HEK293T (cell line): ENCODE data around the gene RPS19BP1.

Experiments used
- ARNT ChIP-seq: fragments of 450-650 bp; IDR thresholded peaks from 2 replicates; pipeline ENCODE4 v1.6.1; 2017; ENCODE audit warnings: mild to moderate bottlenecking
- BHLHE40 ChIP-seq: fragments of 450-650 bp; IDR thresholded peaks from 2 replicates; pipeline ENCODE4 v1.6.1; 2016; ENCODE audit warnings: mild to moderate bottlenecking, moderate library complexity, borderline replicate concordance
- FOXA1 ChIP-seq: fragments of 450-650 bp; IDR thresholded peaks from 2 replicates; pipeline ENCODE4 v1.6.1; 2016; ENCODE audit warnings: mild to moderate bottlenecking
- FOXK2 ChIP-seq: fragments of 450-650 bp; IDR thresholded peaks from 2 replicates; pipeline ENCODE4 v1.6.1; 2016; ENCODE audit warnings: mild to moderate bottlenecking
- HDGF ChIP-seq: fragments of 450-650 bp; IDR thresholded peaks from 2 replicates; pipeline ENCODE4 v1.6.1; 2017; ENCODE audit warnings: antibody characterized with exemption, borderline replicate concordance
- L3MBTL2 ChIP-seq: fragments of 450-650 bp; conservative IDR thresholded peaks from 2 replicates; pipeline ENCODE4 v1.6.1; 2016; ENCODE audit warnings: mild to moderate bottlenecking
- LEF1 ChIP-seq: fragments of 450-650 bp; IDR thresholded peaks from 2 replicates; pipeline ENCODE4 v1.6.1; 2017; ENCODE audit warnings: mild to moderate bottlenecking, borderline replicate concordance
- NFRKB ChIP-seq: fragments of 450-650 bp; IDR thresholded peaks from 2 replicates; pipeline ENCODE4 v1.6.1; 2016; ENCODE audit warnings: mild to moderate bottlenecking, moderate library complexity
- SP1 ChIP-seq: fragments of 450-650 bp; IDR thresholded peaks from 2 replicates; pipeline ENCODE4 v1.6.1; 2017
- SUZ12 ChIP-seq: fragments of 450-650 bp; IDR thresholded peaks from 2 replicates; pipeline ENCODE4 v1.6.1; 2016; ENCODE audit warnings: mild to moderate bottlenecking
- TARDBP ChIP-seq: fragments of 450-650 bp; IDR thresholded peaks from 2 replicates; pipeline ENCODE4 v1.6.1; 2016

DNA sequence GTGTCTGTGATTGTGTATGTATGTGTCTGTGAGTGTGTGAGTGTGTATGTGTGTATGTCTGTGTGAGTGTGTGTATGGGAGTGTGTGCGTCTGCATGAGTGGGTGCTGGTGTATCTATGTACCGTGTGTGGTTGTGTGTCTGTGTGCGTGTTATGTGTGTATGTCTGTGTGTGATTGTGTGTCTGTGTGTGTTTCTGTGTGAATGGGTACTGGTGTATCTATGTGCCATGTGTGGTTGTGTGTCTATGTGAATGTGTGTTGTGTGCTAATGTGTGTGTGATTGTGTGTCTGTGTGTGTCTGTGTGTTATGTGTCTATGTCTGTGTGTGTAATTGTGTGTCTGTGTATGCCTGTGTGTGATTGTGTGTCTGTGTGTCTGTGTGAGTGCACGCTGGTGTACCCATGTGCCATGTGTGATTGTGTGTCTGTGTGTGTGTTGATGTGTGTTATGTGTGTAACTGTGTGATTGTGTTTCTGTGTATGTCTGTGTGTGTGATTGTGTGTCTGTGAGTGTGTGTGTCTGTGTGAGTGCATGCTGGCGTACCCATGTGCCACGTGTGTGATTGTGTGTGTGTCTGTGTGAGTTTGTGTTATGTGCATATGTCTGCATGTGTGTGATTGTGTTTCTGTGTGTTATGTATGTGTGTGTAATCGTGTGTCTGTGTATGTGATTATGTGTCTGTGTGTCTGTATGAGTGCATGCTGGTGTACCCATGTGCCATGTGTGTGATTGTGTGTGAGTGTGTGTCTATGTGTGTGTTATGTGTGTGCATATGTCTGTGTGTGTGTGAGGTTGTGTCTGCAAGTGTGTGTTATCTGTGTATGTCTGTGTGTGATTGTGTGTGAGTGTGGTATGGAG, 31.3 kb upstream of the RPS19BP1 start:
- peak; percentile 48; the same call in 1 of the 2 replicates for TF ChIP-seq TARDBP
- no peak for TF ChIP-seq HDGF
- no peak for TF ChIP-seq ARNT
- no peak for TF ChIP-seq SUZ12
- TF ChIP-seq L3MBTL2, result no peak
- no peak for TF ChIP-seq FOXA1
- TF ChIP-seq NFRKB, result no peak
- TF ChIP-seq FOXK2, result no peak
- no peak for TF ChIP-seq SP1
- no peak for TF ChIP-seq BHLHE40
- no peak for TF ChIP-seq LEF1
